NCI-H524 (cell line): ENCODE measurements around the gene PDZD2.
"Not testable (repeated sequence)": the region's sequence is repeated elsewhere in the genome, so short reads cannot be mapped to it uniquely, and the experiment has no call there.

ENCODE experiments used
- DNase-seq, 2 experiments: peaks; one replicate each; lab custom pipeline; 2025; lab: John Stamatoyannopoulos, UW

PDZD2 gene

DNA sequence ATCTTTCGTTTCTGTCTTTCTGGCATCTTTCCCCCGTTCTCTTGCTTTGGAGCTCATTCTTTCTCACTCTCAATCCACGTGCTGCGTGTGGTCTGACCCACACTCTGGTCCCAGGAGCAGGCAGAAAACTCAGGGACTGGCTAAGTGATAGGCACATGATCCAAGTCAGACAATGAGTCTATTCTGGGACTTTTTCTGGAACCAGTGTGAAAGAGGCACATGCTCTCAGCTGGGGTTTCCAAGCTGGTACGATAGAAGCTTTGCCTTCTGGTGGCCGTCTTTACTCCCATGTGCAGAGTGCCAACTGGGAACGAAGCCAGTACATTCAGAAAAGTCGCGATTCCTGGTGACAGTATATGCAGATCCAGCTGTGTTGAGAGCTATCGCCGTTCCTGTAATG is 94.4 kb downstream of the PDZD2 start:
- DNase-seq = no peak

DNA sequence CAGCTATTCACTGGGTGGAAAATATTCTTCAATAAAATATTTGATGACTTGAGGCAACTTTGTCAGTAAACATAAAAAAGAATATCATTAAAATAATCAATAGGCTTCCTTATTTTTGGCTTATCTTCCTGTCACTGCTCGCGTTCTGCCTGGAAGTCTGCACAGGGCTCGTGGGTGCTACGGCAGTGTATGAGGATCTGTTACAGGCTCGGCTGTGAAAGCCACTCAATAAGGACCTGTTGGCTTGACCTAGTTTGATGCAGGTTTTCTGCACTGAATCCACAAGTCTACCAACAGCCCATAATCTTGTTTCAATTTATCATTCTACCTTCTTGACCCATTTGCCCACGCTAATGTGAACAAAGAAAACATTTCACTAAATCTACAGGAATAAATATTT is 97.2 kb downstream of the PDZD2 start:
- no peak for DNase-seq

DNA sequence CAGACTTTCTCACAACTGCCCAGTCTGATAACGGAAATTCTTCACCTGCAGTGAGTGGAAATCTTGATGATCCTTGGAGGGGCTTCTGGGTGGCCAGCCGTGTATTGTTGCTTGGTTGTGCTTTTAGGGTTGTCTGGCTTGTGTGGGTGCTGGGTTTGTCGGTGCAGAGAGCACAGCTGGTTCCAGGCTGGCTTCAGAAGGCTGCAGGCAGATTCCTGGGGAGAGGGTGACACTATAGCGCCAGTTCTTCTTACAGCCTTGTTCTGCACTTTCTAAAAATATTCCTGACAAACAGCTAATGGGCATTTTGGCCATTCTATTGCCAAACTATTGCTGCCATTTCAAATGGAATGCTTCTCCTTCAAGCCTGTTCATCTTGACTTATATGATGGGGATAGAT is 99.3 kb downstream of the PDZD2 start:
- no peak for DNase-seq

GRCh38 chr5:31741496-31741895 is 102.6 kb downstream of the PDZD2 start:
- DNase-seq = no peak

DNA sequence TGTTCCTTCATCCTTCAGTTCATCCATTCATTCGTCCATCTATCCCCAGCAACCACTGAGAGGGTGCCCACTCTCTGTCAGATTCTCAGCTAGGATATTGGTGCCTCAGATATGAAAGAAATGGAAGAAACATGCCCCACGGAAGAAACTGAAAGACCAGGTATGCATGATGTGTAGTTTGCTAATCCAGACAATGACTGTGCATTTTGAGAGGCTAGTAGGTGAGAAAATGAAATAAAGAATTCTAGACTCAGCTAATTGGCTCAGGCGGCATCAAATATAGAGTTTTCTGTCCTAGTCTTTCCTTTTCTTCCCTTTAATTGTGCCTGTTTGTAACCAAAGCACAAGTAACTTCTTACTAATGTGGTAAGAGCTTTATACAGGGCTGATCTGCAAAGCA is 104.7 kb downstream of the PDZD2 start:
- DNase-seq = no peak

- DNase-seq = no peak
Observed at GRCh38 chr5:31748458-31749172, 109.7 kb downstream of the PDZD2 start.

GRCh38 chr5:31750215-31750614 is 111.3 kb downstream of the PDZD2 start:
- no peak for DNase-seq

DNA sequence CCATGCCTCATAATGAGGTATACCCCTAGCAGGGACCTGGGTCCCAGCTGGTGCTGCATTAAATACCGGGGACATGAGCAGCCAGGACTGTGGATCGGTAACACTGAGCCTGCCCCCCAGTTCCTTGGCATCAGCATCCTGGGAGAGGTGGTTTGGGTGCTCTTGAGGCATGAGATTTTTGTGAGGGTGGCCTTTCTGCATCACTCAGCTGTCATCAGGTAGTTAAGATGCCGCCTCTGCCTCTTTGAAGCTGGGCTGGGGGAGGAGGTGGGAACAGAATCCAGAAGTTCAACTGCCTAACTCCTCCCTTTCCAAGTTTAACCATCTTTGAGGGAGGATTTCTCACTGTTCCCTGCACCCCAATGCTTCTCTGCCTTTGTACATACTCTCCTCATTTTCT is 112.7 kb downstream of the PDZD2 start:
- no peak for DNase-seq

GRCh38 chr5:31753700-31754357 is 114.9 kb downstream of the PDZD2 start:
- DNase-seq = no peak

DNA sequence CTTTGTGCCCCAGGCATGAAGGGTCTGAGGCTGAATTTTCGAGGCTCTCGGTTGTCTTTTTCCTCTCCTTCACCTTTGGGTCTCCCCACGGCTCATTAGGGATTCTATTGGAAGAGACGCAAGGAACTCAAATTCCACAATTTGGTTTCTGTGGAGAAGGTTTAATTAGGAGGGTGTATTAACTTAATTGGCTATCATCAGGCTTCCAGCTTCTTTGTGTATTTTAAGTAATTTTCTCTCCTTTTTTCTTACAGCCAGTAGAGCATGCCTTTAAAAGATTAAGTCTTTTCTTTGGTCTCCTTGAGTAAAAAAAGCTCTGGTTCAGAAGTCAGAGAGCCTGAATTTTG is 115.4 kb downstream of the PDZD2 start:
- no peak for DNase-seq

DNA sequence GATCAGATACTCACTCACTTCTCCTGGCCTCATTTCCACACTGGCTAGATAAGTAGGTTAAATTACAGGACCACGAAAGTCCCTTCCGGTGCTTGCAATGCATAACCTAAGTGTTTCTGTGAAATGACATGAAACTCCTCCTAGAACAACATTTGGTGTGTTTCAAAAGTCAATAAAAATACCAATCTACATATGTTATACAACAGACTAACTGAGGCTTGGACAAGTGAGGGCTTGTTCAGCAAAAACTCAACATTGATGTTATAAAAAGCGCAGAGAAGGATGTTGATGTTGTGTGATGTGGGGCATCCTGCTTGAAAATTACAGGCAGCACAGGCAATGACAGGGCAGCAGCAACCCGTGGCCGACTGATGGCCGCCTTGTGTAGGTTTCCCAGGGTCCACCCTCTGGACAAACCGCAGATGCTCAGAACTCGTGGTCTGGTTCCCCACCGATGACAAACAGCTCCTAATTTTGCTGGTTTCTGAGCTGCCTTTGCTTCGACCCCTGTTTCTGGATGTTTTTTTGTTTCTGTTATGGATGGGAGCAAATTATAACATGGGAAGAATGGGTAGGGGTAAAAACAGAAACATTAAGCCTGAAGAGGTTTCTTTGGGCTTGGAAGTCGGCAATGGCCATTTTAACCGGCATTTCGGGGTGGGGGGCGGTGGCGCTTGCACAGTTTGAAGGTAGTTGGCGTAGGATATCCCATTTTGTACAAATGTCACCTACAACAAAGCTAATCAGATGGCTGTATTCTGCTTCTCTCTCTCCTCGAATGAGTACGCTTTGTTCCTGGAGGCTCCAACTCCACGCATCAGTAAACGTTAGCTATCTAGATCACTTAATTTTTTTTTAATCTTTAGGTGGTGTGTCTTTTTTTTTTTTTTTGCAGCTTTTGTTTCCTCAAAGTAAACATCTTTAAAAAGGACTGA is 116.1 kb downstream of the PDZD2 start:
- DNase-seq = no peak

- no peak for DNase-seq
Observed at GRCh38 chr5:31755676-31756230, 116.8 kb downstream of the PDZD2 start.

- DNase-seq = no peak
Observed at GRCh38 chr5:31757806-31758205, 118.9 kb downstream of the PDZD2 start.

DNA sequence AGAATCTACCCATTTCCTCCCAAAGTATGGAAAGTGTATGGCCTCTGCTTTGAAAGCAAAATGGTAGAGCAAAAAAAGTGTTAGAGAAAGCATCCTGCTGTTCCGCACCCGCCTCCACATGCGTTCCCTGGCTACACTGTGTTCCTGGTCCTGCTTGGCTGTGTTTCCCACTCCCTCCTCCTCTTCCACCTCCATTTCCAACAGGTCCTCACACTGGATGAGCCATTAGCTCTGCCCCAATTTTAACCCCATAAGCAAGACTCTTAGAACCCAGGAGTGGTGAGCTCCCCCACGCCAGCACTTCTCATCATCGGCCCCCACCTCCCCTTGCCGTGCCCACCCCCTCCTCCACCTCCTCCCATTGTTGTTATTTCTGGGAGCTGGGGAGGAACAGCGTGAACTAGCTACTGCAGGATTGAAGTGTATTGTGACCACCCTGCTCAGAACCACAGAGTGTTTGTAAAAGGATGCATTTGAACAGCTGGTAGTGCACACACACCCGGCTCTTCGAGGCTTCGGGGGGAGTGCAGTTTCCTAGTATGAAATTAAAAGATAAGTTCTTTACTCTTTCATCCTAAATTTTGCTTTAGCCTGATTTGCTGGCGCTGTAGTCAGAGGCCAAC is 120.0 kb downstream of the PDZD2 start:
- DNase-seq = no peak

GRCh38 chr5:31759925-31760324 is 121.0 kb downstream of the PDZD2 start:
- DNase-seq = no peak

GRCh38 chr5:31761877-31762276 is 122.9 kb downstream of the PDZD2 start:
- DNase-seq = no peak

DNA sequence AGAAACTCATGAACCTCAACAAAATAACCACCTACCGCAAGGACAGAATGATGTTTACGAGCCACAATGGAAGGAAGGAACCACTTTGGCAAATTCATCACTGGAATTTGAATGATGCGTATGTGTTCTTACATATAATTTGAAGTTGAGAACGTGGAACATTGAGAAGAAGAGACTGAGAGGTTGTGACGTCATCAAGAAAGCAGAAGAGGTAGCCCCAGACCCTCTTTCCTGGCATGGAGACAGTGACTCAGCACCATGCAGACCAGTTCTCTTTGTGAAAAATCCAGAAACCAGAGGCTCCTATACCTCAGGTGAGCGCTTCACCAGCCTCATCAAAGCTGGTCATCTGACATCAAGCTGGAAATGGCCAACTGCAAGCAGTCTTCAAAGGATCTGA is 124.5 kb downstream of the PDZD2 start:
- DNase-seq = no peak

DNA sequence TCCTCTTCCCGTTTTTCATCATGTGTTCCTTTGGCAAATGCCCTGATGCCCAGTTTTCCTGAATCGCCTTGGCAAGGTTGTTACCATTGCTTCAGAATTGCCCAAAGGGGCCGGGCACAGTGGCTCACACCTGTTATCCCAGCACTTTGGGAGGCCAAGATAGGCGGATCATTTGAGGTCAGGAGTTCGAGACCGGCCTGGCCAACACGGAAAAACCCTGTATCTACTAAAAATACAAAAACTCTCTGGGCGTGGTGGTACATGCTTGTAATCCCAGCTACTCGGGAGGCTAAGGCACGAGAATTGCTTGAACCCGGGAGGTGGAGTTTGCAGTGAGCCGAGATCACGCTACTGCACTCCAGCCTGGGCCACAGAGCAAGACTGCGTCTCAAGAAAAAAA is 125.8 kb downstream of the PDZD2 start:
- not testable (repeated sequence) for DNase-seq

DNA sequence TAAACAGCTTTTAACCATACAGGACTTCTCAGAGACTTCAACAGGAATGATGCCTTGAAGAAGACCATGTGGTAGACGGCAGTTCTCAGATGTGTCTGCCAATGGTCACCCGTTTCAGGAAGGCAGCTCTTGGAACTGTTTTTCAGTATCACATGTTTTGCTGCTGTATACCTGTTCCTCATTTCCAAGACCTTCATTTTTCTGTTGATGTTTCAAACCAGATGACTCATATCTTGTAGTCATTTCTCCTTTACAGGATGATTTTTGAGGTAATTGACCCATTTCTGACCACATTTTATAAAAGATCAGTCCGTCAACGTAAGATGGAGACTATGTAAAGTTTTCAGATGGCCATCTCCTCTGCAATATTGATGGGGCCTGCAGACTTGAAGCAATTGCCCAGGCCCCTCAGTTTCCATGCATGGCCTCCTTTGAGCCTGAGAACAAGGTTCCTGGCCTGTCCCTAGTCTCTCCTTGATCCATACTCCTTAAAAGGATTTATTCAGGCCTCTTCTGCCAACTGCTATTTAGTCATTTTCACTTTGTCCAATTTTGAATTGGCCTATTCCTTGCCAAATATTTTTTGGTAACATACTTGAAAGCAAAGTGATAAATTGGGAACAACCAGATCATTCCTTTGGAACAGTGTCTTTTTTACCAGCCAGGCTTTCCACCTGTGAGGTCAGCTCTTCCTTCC is 128.6 kb downstream of the PDZD2 start:
- DNase-seq = no peak

DNA sequence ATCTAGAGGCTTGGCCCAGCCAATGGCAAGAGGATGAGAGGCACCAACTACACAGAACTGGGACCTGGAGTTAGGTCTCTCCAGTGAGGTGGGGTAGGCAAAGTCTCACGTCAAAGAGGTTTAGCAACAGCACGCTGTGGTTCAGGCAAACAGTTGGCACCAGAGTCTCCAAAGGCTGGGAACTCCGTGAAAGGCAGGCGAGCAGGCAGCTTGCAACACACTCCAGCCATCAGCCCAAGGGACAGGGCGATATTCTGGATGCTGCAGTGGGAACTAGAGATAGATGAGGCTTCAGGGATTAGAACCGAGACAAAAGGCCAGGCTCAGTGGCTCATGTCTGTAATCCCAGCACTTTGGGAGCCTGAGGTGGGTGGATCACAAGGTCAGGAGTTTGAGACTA is 129.1 kb downstream of the PDZD2 start:
- DNase-seq = no peak

- DNase-seq = no peak
Observed at GRCh38 chr5:31768784-31769183, 129.9 kb downstream of the PDZD2 start.

DNA sequence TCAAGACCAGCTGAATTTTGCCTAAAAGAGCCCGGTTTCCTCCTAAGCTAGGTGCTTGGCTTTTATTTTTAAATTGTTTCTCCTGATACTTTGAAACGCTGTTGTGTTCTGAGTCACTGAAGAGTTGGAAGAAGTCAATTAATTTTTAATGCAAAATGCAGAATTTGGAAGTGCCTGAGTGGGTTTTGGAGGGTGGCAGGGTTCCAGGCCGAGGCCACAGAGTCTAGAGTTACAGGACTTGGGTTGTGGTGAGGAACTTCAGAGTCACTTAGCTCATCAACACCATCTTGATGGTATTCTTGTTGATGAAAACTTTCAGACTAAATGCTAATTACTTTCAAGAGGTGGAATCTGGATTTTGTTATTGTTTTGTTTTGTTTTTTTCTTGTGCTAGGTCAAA is 130.6 kb downstream of the PDZD2 start:
- DNase-seq = no peak
